K562 (cell line): ENCODE measurements around the gene KIF25. TPM values are rescaled to one million over a fixed set of nuclear protein-coding genes. Genes with fewer than 3 reads are reported as not detected.
A peak's percentile ranks its signal among the peaks of the same experiment; 100 is the strongest.

Experiments
- ATAC-seq: fragments of 200-7000 bp; cut with Tn5 transposase; 3 replicates; pipeline ENCODE4 v1.9.1; 2020; ENCODE audit warnings: moderate library complexity
- BruUV-seq: library from RNA; stranded (reverse); fragments of 400-500 nt; replicated peaks from 2 replicates; lab custom pipeline; 2021; lab: Mats Ljungman, UMichigan
- CTCF ChIA-PET: fragments of 300-600 bp; formaldehyde crosslinking; extraction: SDS; loops from one replicate; lab custom pipeline; 2021; ENCODE audit warnings: low intra/inter-chr PET ratio; lab: Yijun Ruan, JAX
- POLR2A ChIA-PET: fragments of 300-600, 350-650 bp; sonication (Branson Sonifier 250); formaldehyde crosslinking; extraction: SDS; loops from one replicate; lab custom pipeline; 2021; ENCODE audit warnings: antibody characterized with exemption, inconsistent platforms; lab: Yijun Ruan, JAX
- DNase-seq, 4 experiments: peaks; one replicate each; pipeline versions ENCODE4 v3.0.0 to v3.0.0-alpha.2; 2011 to 2018; ENCODE audit warnings: low spot score in 3 of 4, mixed read lengths in 3 of 4; ENCODE audit errors: extremely low read depth in 1 of 4
- FAIRE-seq: peaks from 2 replicates; lab custom pipeline; 2011; peaks lifted over from hg19 to GRCh38; lab: Jason Lieb, UNC
- H2AFZ ChIP-seq: 2 replicates; pipeline ENCODE4 v1.6.0; 2011; ENCODE audit warnings: low read depth, low read length, control low read depth, inconsistent platforms
- H3K27ac ChIP-seq: fragments of 200-600 bp; 3 replicates; pipeline ENCODE4 v1.8.0; 2011; ENCODE audit warnings: low read depth, mild to moderate bottlenecking, control low read depth, inconsistent platforms, low read length, moderate library complexity, mixed read lengths; ENCODE audit errors: extremely low read depth
- H3K27me3 ChIP-seq, 2 experiments: fragments of 300-600 bp in 1 of 2; 2 replicates in 1 of 2; 3 replicates in 1 of 2; pipeline versions ENCODE4 v1.6.0 to v1.8.0; 2011; ENCODE audit warnings: inconsistent platforms in 2 of 2, low read length in 2 of 2, mild to moderate bottlenecking in 1 of 2, mixed read lengths in 1 of 2, moderate library complexity in 1 of 2; ENCODE audit not compliant: control insufficient read depth in 2 of 2, insufficient read depth in 2 of 2
- H3K36me3 ChIP-seq: fragments of 300-600 bp; 3 replicates; pipeline ENCODE4 v1.8.0; 2011; ENCODE audit warnings: mild to moderate bottlenecking, low read length, inconsistent platforms; ENCODE audit not compliant: control insufficient read depth, insufficient read depth
- H3K4me1 ChIP-seq, 2 experiments: fragments of 200-600 bp in 1 of 2; replicated peaks in 1 of 2; 2 replicates in 1 of 2; 3 replicates in 1 of 2; pipeline versions ENCODE4 v1.5.1 to v1.8.0; 2011; ENCODE audit warnings: inconsistent platforms in 2 of 2, low read length in 2 of 2, mild to moderate bottlenecking in 1 of 2, mixed read lengths in 1 of 2, moderate library complexity in 1 of 2; ENCODE audit not compliant: control insufficient read depth in 2 of 2, insufficient read depth in 2 of 2
- H3K4me2 ChIP-seq: 2 replicates; pipeline ENCODE4 v1.6.1; 2011; ENCODE audit warnings: low read length, control low read depth, inconsistent platforms, mixed read lengths; ENCODE audit not compliant: insufficient read depth
- H3K4me3 ChIP-seq: fragments of 200-600 bp; sonication (generic), shearing (Covaris generic); 2 replicates; pipeline ENCODE4 v1.5.1; 2016; ENCODE audit warnings: control low read depth, inconsistent platforms
- H3K79me2 ChIP-seq: fragments of 200-600 bp; 3 replicates; pipeline ENCODE4 v1.8.0; 2011; ENCODE audit warnings: low read length, inconsistent platforms; ENCODE audit not compliant: control insufficient read depth, insufficient read depth
- H3K9ac ChIP-seq, 2 experiments: 2 replicates each; pipeline versions ENCODE4 v1.6.0 to v1.6.1; 2011; ENCODE audit warnings: low read depth in 2 of 2, low read length in 2 of 2, control low read depth in 1 of 2, inconsistent platforms in 1 of 2, mild to moderate bottlenecking in 1 of 2, mixed read lengths in 1 of 2; ENCODE audit not compliant: insufficient read depth in 1 of 2
- H3K9me1 ChIP-seq: one replicate; pipeline ENCODE4 v1.6.0; 2011; ENCODE audit warnings: inconsistent platforms, mild to moderate bottlenecking, low read length, moderate library complexity; ENCODE audit not compliant: control insufficient read depth, insufficient read depth
- H3K9me3 ChIP-seq: replicated peaks from 2 replicates; pipeline ENCODE4 v1.5.1; 2011; ENCODE audit warnings: low read depth, low read length, inconsistent platforms; ENCODE audit not compliant: control insufficient read depth, insufficient read depth
- H4K20me1 ChIP-seq: replicated peaks from 2 replicates; pipeline ENCODE4 v1.6.1; 2011; ENCODE audit warnings: low read length, inconsistent platforms, mixed read lengths; ENCODE audit not compliant: control insufficient read depth, insufficient read depth
- CREBBP ChIP-seq: IDR thresholded peaks from one replicate; pipeline ENCODE4 v1.6.1; 2012; ENCODE audit warnings: low read depth, mild to moderate bottlenecking, control low read depth, inconsistent platforms, low read length
- EGR1 ChIP-seq: fragments of 450-650 bp; conservative IDR thresholded peaks from 2 replicates; pipeline ENCODE4 v1.6.1; 2017; ENCODE audit warnings: mild to moderate bottlenecking
- ETV1 ChIP-seq: fragments of 450-650 bp; conservative IDR thresholded peaks from 2 replicates; pipeline ENCODE4 v1.6.1; 2016; ENCODE audit warnings: missing genetic modification characterization, control low read depth, low read depth, missing compliant biosample characterization
- FOXP1 ChIP-seq: sonication (generic); formaldehyde crosslinking; IDR thresholded peaks from 2 replicates; pipeline ENCODE4 v1.8.0; 2022; ENCODE audit warnings: mild to moderate bottlenecking, missing genetic modification reagents
- GTF2A2 ChIP-seq: IDR thresholded peaks from 2 replicates; pipeline ENCODE4 v1.6.1; 2016; ENCODE audit warnings: mild to moderate bottlenecking, missing genetic modification characterization, missing compliant biosample characterization
- KDM5B ChIP-seq: fragments of 200-600 bp; sonication (generic); IDR thresholded peaks from 2 replicates; pipeline ENCODE4 v1.6.1; 2012; ENCODE audit warnings: low read depth, mild to moderate bottlenecking, moderate library complexity, low read length, control low read depth, inconsistent platforms; ENCODE audit not compliant: insufficient replicate concordance
- LARP7 ChIP-seq: fragments of 450-650 bp; IDR thresholded peaks from 2 replicates; pipeline ENCODE4 v1.6.1; 2016
- MCM3 ChIP-seq: fragments of 450-650 bp; IDR thresholded peaks from 2 replicates; pipeline ENCODE4 v1.6.1; 2016
- NR2C2 ChIP-seq, 2 experiments: fragments of 200-800 bp in 1 of 2; sonication (Bioruptor generic) in 1 of 2; sonication (generic) in 1 of 2; formaldehyde crosslinking in 1 of 2; IDR thresholded peaks; 2 replicates each; pipeline versions ENCODE4 v1.6.1 to v1.8.0; 2016 to 2022; ENCODE audit warnings: mild to moderate bottlenecking in 1 of 2, missing compliant biosample characterization in 1 of 2, missing genetic modification characterization in 1 of 2, missing genetic modification reagents in 1 of 2
- POLR3G ChIP-seq: IDR thresholded peaks from 2 replicates; pipeline ENCODE4 v1.6.1; 2011; ENCODE audit not compliant: insufficient read length, insufficient replicate concordance; ENCODE audit errors: extremely low read depth
- RBBP5 ChIP-seq: fragments of 200-600 bp; sonication (generic); IDR thresholded peaks from 2 replicates; pipeline ENCODE4 v1.6.1; 2012; ENCODE audit warnings: borderline replicate concordance, mild to moderate bottlenecking, low read length, control low read depth, inconsistent platforms; ENCODE audit not compliant: insufficient read depth, poor library complexity, severe bottlenecking
- WGBS: fragments of 100-300 bp; shearing (Covaris generic); methylation state at CpG from one replicate; pipeline ENCODE4 v1.1.6; 2016; ENCODE audit warnings: low coverage, mixed read lengths; ENCODE audit not compliant: insufficient coverage; ENCODE audit errors: missing lambda C conversion rate; 5-methylcytosine and 5-hydroxymethylcytosine counted together
- in situ Hi-C: fragments of 300-500 bp; cut with MboI; formaldehyde crosslinking; loops from 4 replicates; pipeline ENCODE4 v1.15.0; 2018; ENCODE audit warnings: inconsistent platforms, mixed read lengths
- intact Hi-C: fragments of 100-400 bp; cut with micrococcal nuclease; formaldehyde crosslinking; loops from 2 replicates; pipeline ENCODE4 v1.14.2; 2022
- polyA plus RNA-seq, 8 experiments: library from polyadenylated mRNA; depleted of rRNA in 4 of 8; stranded (reverse) in 5 of 8; unstranded in 3 of 8; fragments of >200 nt; fragmentation: Nextera tagmentation in 2 of 8; fragmentation: Illumina TruSeq in 1 of 8; extraction: Ambion mirVana in 2 of 8; extraction: Trizol in 1 of 8; gene quantifications; 2 replicates each; pipeline versions ENCODE4 v1.2.1 to v1.2.3, GENCODE V29; 2011 to 2014; ENCODE audit warnings: inconsistent platforms in 1 of 8, missing spikeins in 1 of 8
- total RNA-seq, 7 experiments: library from RNA; depleted of rRNA in 6 of 7; stranded (reverse); fragments of >200 nt in 6 of 7; fragmentation: Illumina TruSeq in 2 of 7; extraction: Trizol in 2 of 7; gene quantifications; 2 replicates each; pipeline versions ENCODE4 v1.2.1 to v1.2.3, GENCODE V29; 2011 to 2021; ENCODE audit warnings: low replicate concordance in 1 of 7

The KIF25 gene
- total and polyA plus RNA-seq, 9 of the 15 experiments (the other 6 are each of a cell fraction or from before 2014, with no cell fraction given): 0.04 to 0.49 (median 0.23) TPM; not detected in 5

DNA sequence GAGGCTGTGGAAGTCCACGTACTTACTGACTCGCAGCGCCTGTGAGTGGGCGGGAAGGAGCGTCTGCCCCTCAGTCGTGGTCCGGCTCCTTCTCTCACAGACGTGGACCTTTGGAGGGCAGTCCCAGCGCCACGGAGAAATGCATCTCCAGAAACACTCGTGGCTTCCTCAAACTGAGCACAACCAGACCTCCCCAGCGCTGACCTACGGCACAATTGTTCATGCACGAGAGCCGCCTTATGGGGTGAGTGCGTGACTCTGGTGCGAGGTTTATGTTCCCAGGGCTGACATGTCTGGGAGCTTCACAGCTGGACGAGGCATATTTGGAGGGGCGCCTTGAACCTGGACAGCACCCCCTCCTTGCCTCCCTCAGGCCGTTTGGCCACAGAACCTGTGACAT, 51.8 kb downstream of the KIF25 start:
- H3K79me2 ChIP-seq: no peaks in the 10 kb centered on the region
- no peaks in the 10 kb centered on the region for H3K9me1 ChIP-seq
- H2AFZ ChIP-seq: no peak overlapping the region
- intact Hi-C loops: no loop called here
- in situ Hi-C loops: no loop called here
- peaks cover 45 to 93% of the 10 kb centered on the region in 2 experiments; a peak in 4 of 5 replicates for H3K27me3 ChIP-seq
- TF ChIP-seq NR2C2 (CRISPR knock-in tag; IDR thresholded peaks at IDR 0.05): no peak
- TF ChIP-seq NR2C2 (tag; IDR thresholded peaks at IDR 0.05): no peak
- TF ChIP-seq EGR1: 0 out of 2 replicates have a peak, but pooled peaks have one; percentile 27
- TF ChIP-seq, all 486 proteins: peak for 1
- DNase-seq (no peak), FAIRE-seq (no peak), ATAC-seq (no peak)
- no TSS peak for BruUV-seq
- H3K36me3 ChIP-seq: no peaks in the 10 kb centered on the region
- H3K27ac ChIP-seq: no peak overlapping the region
- 3% methylated on average over 20 of the region's 20 CpGs for WGBS
- H3K4me2 ChIP-seq: no peak overlapping the region
- H3K4me1 ChIP-seq: peaks cover 0 to 28% of the 10 kb centered on the region in 2 experiments; a peak in 1 of 5 replicates
- ChIA-PET CTCF (interaction anchor here (0.6 kb wide), 1 partner anchor 28 kb away, joined by 3 read pairs; no protein-coding TSS in a partner anchor), POLR2A (interaction anchor here (0.5 to 0.6 kb wide), 2 partner anchors 10 to 481 kb away, joined by 3 read pairs; no protein-coding TSS in a partner anchor)
- H3K9me3 ChIP-seq: no peaks in the 10 kb centered on the region
- peaks cover 22% of the 10 kb centered on the region; the same call in 1 of the 2 replicates for H4K20me1 ChIP-seq
- no peak overlapping the region for H3K4me3 ChIP-seq
- no peak overlapping the region for H3K9ac ChIP-seq

- H4K20me1 ChIP-seq: peaks cover 27% of the 10 kb centered on the region
- peaks cover 0 to 28% of the 10 kb centered on the region in 2 experiments; a peak in 1 of 5 replicates for H3K4me1 ChIP-seq
- CTCF ChIA-PET: no interaction called here
- DNase-seq (no peak), FAIRE-seq (no peak), ATAC-seq (no peak)
- H3K9me1 ChIP-seq: no peaks in the 10 kb centered on the region
- POLR2A ChIA-PET: interaction anchor here (0.5 to 0.6 kb wide), 2 partner anchors 10 to 482 kb away, joined by 3 read pairs; no protein-coding TSS in a partner anchor
- H3K79me2 ChIP-seq: no peaks in the 10 kb centered on the region
- in situ Hi-C loops: no loop called here
- H2AFZ ChIP-seq: no peak overlapping the region
- no TSS peak for BruUV-seq
- H3K27ac ChIP-seq: no peak overlapping the region
- WGBS: 9% methylated on average over 19 of the region's 21 CpGs
- no peak overlapping the region for H3K9ac ChIP-seq
- peaks cover 45 to 93% of the 10 kb centered on the region in 2 experiments; a peak in 4 of 5 replicates for H3K27me3 ChIP-seq
- H3K4me3 ChIP-seq: no peak overlapping the region
- no peak overlapping the region for H3K4me2 ChIP-seq
- no peak for TF ChIP-seq EGR1
- TF ChIP-seq MCM3: no peak
- no peak for TF ChIP-seq POLR3G
- no peak for TF ChIP-seq GTF2A2 (tag)
- no peak for TF ChIP-seq ETV1 (tag)
- TF ChIP-seq KDM5B: no peak
- TF ChIP-seq RBBP5: no peak
- no peak for TF ChIP-seq FOXP1 (CRISPR knock-in tag)
- TF ChIP-seq CREBBP: no peak
- TF ChIP-seq LARP7: no peak
- no peaks in the 10 kb centered on the region for H3K36me3 ChIP-seq
- no peaks in the 10 kb centered on the region for H3K9me3 ChIP-seq
- intact Hi-C loops: no loop called here
These were observed 52.3 kb downstream of the KIF25 start for GRCh38 chr6:168049706-168050224.
